Measurements from ENCODE around the gene ZNF195. TPM values are rescaled to one million over a fixed set of nuclear protein-coding genes. Genes with fewer than 3 reads are reported as not detected.
"Not testable (repeated sequence)": the region's sequence is repeated elsewhere in the genome, so short reads cannot be mapped to it uniquely, and the experiment has no call there.

Gene ZNF195
- total RNA-seq, 4 donors from 2014 or later = 8.7 to 25.4 (median 11.1) TPM

DNA sequence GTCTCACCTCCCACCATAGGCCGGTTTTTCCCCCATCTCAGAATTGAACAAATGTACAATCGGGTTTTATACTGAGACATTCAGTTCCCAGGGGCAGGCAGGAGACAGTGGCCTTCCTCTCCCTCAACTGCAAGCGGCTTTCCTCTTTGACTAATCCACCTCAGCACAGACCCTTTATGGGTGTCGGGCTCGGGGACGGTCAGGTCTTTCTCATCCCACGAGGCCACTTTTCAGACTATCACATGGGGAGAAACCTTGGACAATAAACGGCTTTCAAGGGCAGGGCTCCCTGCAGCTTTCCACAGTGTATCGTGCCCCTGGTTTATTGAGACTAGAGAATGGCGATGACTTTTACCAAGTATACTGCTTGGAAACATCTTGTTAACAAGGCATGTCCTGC is 16.0 kb upstream of the ZNF195 start:
- peak in 1 of 2 donors; percentile 77 for DNase-seq (ENCODE audit: low spot score in 2 of 2)
- WGBS, 2 donors = 86 to 87% methylated on average over 10 of the region's 10 CpGs
- intact Hi-C loops (cut with DNase I; ENCODE audit: low total_unique reads); H3K4me3 ChIP-seq (ENCODE audit: low read depth, poor library complexity, severe bottlenecking): not testable (repeated sequence)

GRCh38 chr11:3393450-3393849 is 14.5 kb upstream of the ZNF195 start:
- H3K4me3 ChIP-seq (ENCODE audit: low read depth, poor library complexity, severe bottlenecking); intact Hi-C loops (cut with DNase I; ENCODE audit: low total_unique reads); DNase-seq (ENCODE audit: low spot score in 2 of 2): not testable (repeated sequence)
- 70 to 77% methylated on average over 13 of the region's 13 CpGs for WGBS, 2 donors

DNA sequence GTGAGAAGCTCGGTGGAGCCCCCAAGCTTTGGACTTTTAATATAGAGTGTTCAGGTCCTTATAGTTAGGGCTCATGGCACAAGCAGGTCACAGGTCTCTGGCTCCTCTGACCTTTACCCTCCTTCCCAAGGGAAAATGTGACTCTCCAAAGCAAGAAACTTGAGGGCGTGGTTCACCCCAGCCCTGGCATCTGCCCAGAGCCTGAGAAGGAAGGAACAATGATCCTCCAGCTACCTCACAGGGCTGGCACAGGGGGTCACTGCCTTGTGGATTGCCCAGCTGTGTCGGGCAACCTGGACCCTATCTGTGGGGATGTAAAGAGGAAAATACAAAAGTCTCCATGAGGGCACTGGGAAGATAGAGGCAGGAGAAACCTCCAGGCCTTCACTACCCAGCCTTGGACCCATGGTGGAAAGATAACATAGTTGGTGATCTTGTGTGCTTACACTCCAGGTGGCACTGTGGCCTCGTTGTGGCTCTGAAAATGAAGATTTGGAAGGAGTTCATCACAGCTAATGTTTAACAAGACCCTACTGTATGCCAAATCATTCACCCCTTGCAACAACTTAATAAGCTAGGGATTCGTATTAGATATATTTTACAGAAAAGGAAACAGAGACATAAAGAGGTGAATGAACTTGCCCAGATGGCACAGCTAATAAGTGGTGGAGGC is 3.8 kb upstream of the ZNF195 start:
- H3K4me3 ChIP-seq (ENCODE audit: low read depth, poor library complexity, severe bottlenecking) = no peak overlapping the region
- 73 to 75% methylated on average over 5 of the region's 5 CpGs for WGBS, 2 donors
- no peak for DNase-seq (ENCODE audit: low spot score in 2 of 2)
- intact Hi-C loops (cut with DNase I; ENCODE audit: low total_unique reads) = no loop called here
- no peak for TF ChIP-seq POLR2A (IDR thresholded peaks at IDR 0.05)
- TF ChIP-seq, protein P1, sequence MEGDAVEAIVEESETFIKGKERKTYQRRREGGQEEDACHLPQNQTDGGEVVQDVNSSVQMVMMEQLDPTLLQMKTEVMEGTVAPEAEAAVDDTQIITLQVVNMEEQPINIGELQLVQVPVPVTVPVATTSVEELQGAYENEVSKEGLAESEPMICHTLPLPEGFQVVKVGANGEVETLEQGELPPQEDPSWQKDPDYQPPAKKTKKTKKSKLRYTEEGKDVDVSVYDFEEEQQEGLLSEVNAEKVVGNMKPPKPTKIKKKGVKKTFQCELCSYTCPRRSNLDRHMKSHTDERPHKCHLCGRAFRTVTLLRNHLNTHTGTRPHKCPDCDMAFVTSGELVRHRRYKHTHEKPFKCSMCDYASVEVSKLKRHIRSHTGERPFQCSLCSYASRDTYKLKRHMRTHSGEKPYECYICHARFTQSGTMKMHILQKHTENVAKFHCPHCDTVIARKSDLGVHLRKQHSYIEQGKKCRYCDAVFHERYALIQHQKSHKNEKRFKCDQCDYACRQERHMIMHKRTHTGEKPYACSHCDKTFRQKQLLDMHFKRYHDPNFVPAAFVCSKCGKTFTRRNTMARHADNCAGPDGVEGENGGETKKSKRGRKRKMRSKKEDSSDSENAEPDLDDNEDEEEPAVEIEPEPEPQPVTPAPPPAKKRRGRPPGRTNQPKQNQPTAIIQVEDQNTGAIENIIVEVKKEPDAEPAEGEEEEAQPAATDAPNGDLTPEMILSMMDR (IDR thresholded peaks at IDR 0.05) = no peak

DNA sequence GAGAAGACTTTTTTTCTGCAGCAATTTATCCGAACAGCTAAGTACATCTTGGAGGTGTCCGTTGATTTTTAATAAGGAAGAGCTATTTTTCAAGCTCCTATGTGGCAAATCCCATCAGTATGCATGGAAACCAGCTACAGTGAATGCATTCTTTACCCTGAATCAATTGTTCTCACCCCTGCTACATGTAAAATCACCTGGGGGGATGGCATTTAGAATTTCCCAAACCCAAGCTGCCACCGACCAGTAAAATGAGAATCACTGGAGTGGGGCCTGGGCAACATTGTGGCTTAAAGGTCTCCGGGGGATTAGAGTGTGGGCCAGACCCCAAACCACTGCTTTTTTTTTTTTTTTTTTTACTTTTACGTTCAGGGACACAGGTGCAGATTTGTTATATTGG is 2.8 kb upstream of the ZNF195 start:
- no peak for TF ChIP-seq POLR2A (IDR thresholded peaks at IDR 0.05)
- TF ChIP-seq, protein P1 (IDR thresholded peaks at IDR 0.05) = no peak
- 75 to 77% methylated on average over 5 of the region's 5 CpGs for WGBS, 2 donors
- intact Hi-C loops (cut with DNase I; ENCODE audit: low total_unique reads) = no loop called here
- DNase-seq (ENCODE audit: low spot score in 2 of 2) = no peak
- no peak overlapping the region for H3K4me3 ChIP-seq (ENCODE audit: low read depth, poor library complexity, severe bottlenecking)

GRCh38 chr11:3380706-3381545 is 2.0 kb upstream of the ZNF195 start:
- no peak for TF ChIP-seq POLR2A (IDR thresholded peaks at IDR 0.05)
- TF ChIP-seq, protein P1 (IDR thresholded peaks at IDR 0.05) = no peak
- DNase-seq (ENCODE audit: low spot score in 2 of 2) = no peak
- WGBS, 2 donors = 66% methylated on average over 12 of the region's 12 CpGs
- intact Hi-C loops (cut with DNase I; ENCODE audit: low total_unique reads) = no loop called here
- H3K4me3 ChIP-seq (ENCODE audit: low read depth, poor library complexity, severe bottlenecking) = peak overlapping the region; percentile 4

- DNase-seq (ENCODE audit: low spot score in 2 of 2) = no peak
- no peak overlapping the region for H3K4me3 ChIP-seq (ENCODE audit: low read depth, poor library complexity, severe bottlenecking)
- TF ChIP-seq, protein P1 (IDR thresholded peaks at IDR 0.05) = no peak
- no peak for TF ChIP-seq POLR2A (IDR thresholded peaks at IDR 0.05)
- intact Hi-C loops (cut with DNase I; ENCODE audit: low total_unique reads) = no loop called here
- 50 to 63% methylated on average over 4 of the region's 4 CpGs for WGBS, 2 donors
Observed at GRCh38 chr11:3375552-3375951, 3.4 kb downstream of the ZNF195 start.

Measured in lower leg skin (tissue), 4 donors.